DMS114 treated with DMSO at 0.1 percent for 48 hours (cell line): Measurements from ENCODE around the gene CBFA2T3.

ENCODE experiments used
- DNase-seq: peaks from one replicate; lab custom pipeline; 2025; ENCODE audit not compliant: unreplicated experiment; lab: John Stamatoyannopoulos, UW

CBFA2T3 gene

DNA sequence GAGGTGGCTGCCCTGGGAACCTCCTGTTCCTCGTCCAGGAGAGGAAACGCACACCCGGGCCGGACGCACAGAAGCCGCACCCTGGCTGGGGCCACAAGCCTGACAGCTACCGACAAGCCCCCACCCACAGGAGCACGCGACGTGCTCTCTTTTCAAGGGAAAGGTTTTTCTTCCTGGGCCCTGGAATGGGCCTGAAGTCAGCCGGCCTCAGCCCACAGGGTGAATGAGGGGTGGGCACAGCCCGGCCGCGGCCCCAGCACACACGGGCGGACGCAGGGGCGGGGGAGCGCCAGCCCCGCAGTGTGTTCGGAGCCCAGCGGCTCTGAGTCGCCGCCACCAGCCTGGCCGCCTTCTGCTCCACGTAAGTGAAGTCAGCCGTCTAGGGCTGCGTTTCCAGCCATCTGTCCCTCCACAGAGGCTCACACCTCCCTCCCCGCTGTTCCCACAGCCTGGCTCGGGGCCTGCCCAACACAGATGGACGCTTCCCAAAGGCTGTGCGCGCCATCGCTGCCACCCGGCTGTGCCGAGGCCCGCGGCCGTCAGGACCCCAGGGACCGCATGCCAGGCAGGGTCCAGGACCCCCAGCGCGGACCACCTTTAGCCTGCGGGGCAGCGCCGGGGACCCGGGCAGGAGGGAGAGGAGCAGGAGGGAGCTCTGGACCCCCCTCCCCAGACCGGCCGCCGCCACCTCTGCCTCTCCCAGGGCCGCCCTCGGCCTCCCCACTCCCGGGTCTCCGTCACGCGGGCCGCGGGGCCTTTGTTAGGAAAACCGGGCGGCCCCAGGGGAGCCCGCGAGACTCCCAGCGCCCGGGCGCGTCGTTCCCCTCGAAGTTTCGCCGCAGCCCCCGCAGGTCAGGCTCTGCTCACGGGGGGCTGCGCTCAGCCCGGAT is 36.8 kb downstream of the CBFA2T3 start:
- DNase-seq = no peak

- no peak for DNase-seq
Observed at GRCh38 chr16:88939245-88939971, 37.6 kb downstream of the CBFA2T3 start.

DNA sequence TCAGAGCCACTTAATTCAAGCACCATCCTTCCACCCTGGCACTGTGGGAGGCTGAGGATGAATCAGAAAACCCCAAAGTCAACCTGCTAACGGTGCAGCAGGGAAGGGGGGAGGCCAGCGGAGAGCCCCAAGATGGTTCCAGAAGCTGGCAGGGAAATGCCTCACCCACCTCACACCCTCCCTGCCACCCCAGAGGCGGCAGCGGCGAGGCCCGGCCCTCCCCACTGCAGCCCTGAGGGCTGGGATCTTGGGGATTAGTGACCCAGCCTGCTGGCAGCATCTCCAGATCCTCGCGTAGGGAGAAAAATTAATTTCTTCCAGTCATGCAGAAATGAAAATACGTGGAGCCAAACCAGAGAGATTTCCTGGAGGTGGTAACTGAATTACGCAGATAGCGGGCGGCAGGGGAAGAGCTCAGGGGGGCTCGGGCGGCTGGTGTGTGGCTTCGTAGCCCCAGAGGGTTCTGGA is 38.2 kb downstream of the CBFA2T3 start:
- DNase-seq = no peak

- DNase-seq = no peak
Observed at GRCh38 chr16:88938119-88938776, 38.8 kb downstream of the CBFA2T3 start.

DNA sequence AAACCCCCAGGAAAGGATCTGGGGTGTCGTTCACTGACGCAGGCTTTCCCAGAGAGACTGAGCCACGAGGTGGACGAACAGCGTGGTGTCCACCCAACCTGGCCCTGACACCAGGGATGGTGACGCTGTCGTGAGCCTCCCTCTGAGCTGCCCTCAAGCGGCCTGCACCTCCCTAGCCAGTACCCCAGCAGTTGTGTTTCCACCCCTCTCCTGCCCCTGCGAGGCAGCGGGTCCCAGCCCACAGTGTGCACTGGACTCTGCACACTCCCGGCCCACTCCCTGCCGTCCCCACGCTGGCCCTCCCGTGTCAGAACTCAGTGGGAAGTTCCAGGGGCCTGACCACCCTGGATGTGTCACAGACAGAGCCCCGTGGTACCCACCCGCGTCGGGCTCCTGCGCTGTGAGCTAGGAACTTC is 39.8 kb downstream of the CBFA2T3 start:
- DNase-seq = no peak

DNA sequence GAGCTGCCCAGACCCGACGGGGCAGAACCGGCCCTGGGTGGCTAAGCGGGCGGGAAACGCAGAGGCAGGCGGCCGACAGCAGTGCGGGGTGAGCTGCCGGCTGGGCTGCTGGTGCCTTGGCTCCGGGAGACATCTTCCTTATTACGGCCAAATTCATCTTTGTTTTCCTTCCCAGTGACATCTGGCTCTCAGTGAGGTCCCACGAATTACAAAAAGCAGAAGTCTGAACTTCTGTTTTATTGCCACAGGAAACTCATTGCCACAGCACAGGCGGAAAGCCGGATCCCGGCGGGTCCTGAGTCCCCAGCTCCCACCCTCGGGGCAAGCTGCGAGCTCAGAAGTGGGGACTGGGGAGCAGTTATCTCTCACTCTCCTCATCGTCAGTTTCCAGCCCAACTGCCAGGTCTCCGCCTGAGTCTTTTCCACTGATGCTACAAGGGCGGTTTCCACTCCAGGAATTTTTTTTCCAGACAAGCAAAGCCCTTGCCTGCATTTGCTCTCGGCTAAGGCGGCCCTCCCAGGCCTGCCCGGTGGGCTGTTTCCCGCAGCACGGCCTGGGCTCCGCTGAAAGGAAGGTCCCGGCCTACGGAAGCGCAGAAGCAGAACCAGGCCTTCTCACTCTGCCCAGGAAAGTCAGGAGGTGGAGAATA is 40.3 kb downstream of the CBFA2T3 start:
- no peak for DNase-seq

GRCh38 chr16:88936008-88936555 is 40.9 kb downstream of the CBFA2T3 start:
- no peak for DNase-seq

DNA sequence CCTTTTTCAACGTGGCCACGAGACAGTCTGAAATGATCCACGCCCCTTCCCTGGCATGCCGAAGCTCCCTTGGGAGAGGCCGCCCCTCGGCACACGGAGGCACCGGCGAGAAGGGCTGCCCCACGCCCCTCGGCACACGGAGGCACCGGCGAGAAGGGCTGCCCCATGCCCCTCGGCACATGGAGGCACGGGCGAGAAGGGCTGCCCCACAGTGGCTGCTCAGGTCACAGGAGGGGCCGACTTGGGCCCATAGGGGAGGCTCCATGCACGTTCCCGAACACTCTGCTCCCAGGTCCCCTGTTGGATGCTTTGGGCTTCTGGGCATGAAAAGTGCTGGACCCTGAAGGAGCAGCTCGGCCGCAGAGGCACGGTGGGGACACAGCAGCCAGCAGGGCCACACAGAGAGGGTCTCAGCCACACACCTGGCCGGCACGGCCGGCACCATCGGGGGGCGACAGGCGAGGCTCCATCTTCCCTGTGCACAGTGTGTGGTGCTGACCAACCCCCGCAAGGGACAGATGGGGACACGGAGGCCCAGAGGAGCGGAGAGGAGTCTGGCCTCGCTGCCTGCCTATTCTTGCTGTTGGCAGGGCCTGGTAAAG is 42.8 kb downstream of the CBFA2T3 start:
- DNase-seq = no peak

- DNase-seq = no peak
Observed at GRCh38 chr16:88932929-88933328, 44.1 kb downstream of the CBFA2T3 start.

GRCh38 chr16:88931936-88932335 is 45.1 kb downstream of the CBFA2T3 start:
- DNase-seq = no peak

- DNase-seq = no peak
Observed at GRCh38 chr16:88931373-88931900, 45.6 kb downstream of the CBFA2T3 start.

GRCh38 chr16:88930716-88931115 is 46.3 kb downstream of the CBFA2T3 start:
- DNase-seq = no peak

DNA sequence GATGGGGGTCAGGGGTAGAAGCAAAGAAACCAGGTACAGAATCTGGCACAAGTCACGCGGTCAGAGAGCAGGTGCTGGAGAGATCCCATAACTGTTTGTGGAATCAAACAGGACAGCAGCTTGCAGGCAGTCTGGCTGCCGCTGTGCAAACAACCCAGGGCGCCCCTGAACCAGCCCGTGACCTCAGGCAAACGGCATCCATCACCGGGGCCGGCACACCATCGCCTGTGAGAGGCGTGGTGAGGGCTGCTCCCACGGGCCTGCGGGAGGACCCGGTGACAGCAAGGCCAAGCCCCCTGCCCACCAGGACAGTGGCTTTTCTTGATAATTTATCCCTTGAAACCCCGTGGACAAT is 47.9 kb downstream of the CBFA2T3 start:
- DNase-seq = no peak

DNA sequence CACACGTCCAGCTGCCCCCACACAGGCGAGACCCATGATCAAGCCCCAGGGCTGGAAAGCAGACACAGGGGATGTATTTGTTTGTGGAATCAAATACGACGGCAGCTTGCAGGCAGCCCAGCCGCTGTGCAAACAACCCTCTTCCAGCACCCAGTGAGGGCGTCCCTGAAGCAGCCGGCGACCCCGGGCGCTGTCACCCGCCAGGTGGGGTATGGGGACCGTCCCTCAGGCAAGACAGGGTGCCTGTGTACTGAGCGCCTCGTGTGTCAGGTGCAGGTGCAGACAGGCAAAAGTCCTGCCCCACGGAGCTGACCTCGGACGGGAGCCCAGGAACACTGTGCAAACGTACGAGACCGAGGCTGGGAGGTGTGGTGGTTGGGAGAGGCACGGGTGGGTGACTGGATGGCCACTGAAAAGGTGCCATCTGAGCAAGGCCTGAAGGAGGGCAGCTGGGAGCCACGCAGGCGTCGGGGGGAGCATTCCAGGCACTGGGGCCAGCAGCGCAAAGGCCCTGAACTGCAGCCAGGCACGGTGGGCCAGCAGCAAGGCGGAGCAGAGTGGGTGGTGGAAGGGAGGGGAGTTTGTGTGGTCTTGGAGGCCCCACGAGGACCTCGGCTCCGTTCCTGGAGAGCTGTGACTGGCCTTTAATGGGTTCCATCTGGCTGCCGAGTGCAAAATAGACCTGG is 48.5 kb downstream of the CBFA2T3 start:
- no peak for DNase-seq

DNA sequence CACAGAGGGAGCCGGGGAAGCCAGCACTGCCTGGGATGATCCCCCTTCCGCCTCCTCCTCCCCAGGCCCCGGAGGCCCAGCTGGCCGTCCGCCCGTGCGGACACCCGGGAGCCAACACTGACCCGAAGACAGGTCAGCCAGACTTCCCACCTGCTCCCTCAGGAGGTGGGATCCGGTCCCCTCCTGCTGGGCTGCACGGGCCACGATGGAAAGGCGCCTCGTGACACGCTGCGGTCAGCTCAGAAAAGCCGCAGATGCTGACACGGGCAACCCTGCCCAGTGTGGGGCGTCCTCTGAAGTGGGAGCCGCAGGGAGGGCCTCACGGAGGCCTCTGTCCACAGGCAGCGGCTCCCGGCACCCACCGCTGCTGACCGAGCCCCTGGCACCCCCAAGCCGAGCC is 49.3 kb downstream of the CBFA2T3 start:
- DNase-seq = no peak

DNA sequence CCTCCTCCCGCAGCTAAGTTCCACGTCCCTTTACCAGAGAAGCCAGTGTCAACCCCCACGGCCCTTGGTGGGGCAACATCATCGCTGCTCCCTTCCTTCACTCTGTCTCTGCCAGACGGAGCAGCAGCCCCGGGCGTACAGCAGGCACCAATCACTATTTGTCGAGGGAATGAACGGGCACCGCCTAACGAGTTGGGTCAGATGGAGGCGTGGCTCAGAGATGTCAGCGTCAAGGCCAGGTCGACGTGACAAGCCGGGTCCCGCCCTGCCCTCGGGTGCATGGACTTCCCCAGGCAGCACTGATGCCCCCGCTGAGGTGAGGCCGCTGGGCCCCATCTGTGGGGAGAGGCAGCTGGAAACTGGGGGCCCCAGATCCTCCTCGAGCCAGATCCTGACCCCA is 50.0 kb downstream of the CBFA2T3 start:
- DNase-seq = no peak

- DNase-seq = no peak
Observed at GRCh38 chr16:88926374-88926990, 50.5 kb downstream of the CBFA2T3 start.

DNA sequence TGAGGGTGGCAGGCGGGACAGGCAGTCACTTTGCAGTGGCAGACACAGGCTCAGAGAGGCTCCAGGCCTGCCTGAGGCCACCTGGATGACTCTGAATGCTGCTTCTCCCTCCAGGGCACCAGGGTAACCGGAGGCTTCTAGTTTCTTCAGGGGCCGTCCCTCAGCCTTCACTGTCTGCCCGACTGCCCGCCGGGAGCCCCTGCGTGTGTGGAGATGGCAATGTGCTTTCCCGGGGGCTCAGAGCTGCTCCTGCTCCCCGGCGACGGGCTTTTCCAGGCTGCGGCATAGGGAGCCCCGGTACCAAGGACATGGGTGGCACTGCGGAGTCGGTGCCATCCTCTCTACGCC is 51.5 kb downstream of the CBFA2T3 start:
- DNase-seq = no peak

DNA sequence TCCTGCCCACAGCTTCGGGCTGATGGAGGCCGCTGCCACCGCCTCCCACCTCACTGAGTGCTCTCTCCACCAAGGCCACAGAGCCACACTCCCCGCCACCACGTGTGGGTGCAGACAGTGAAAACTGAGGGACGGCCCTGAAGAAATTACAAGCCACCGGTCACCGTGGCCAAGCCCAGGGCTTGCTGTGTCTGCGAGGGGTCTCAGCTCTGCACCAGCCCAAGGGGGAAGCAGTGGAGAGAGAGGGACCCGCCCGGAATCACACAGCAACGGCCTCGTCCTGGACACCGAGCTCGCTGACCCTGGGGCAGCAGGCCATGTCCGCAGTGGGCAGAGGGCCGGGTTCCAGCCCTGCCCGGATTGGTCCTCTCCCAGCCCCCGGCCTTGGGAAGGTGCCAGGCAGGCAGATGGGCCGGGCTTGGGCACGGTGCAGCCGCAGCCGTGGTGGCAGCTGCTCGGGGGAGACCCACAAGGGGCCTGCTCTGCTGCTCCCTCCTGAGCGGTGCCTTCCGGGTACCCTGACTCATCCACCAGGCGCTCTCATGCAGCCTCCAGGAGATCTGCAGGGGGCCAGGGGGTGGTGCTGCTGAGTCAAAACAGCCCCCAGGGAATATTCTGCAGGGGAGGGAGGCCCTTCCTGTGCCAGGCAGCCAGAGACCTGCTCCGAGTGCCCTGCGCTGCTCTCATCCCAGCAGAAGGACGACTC is 52.0 kb downstream of the CBFA2T3 start:
- DNase-seq = no peak
